Activated naive CD8-positive, alpha-beta T cell treated with anti-CD3 and anti-CD28 coated beads, Interleukin-2, amount 10 ng/mL, durations not matched to agents 7 days and 5 days (primary cell): ENCODE results near the gene HYI. TPM values are rescaled to one million over a fixed set of nuclear protein-coding genes. Genes with fewer than 3 reads are reported as not detected.

ENCODE experiments used
- ATAC-seq: fragments of 150-1000 bp; cut with Tn5 transposase; one replicate; pipeline ENCODE4 v1.10.0; 2021; ENCODE audit warnings: low read depth, moderate library complexity
- POLR2A ChIA-PET: fragments of 350-600 bp; sonication (Branson Sonifier 250); formaldehyde crosslinking; loops from one replicate; lab custom pipeline; 2021; ENCODE audit warnings: antibody characterized with exemption; lab: Charles Lee
- DNase-seq: peaks from one replicate; pipeline ENCODE4 v3.0.0; 2021
- H3K27ac Mint-ChIP-seq: one replicate; pipeline ENCODE4 v1.8.0; 2022; ENCODE audit warnings: mild to moderate bottlenecking, mixed read lengths
- H3K27me3 Mint-ChIP-seq: one replicate; pipeline ENCODE4 v1.8.0; 2022; ENCODE audit warnings: mild to moderate bottlenecking, moderate library complexity, mixed read lengths
- H3K36me3 Mint-ChIP-seq: one replicate; pipeline ENCODE4 v1.8.0; 2021; ENCODE audit warnings: mild to moderate bottlenecking, mixed read lengths
- H3K4me1 Mint-ChIP-seq: one replicate; pipeline ENCODE4 v1.8.0; 2021; ENCODE audit warnings: mixed read lengths
- H3K4me3 Mint-ChIP-seq: one replicate; pipeline ENCODE4 v1.8.0; 2022; ENCODE audit warnings: mild to moderate bottlenecking, moderate library complexity, mixed read lengths
- H3K9me3 Mint-ChIP-seq: one replicate; pipeline ENCODE4 v1.8.0; 2021; ENCODE audit warnings: mixed read lengths
- microRNA-seq: library from miRNA; unstranded; fragments of <30 nt; microRNA quantifications from one replicate; pipeline ENCODE4 v1.2.0, GENCODE V29; 2022
- total RNA-seq, 2 experiments: library from RNA; stranded (reverse); gene quantifications; one replicate each; pipeline ENCODE4 v1.2.3, GENCODE V29; 2021

The HYI gene
- total RNA-seq, 2 experiments from 2014 or later: 18.3 to 21.3 TPM

GRCh38 chr1:43405219-43405875 lies 48.4 kb downstream of the HYI start:
- DNase-seq: no peak
- Mint-ChIP-seq H3K27me3 (no peaks in the 10 kb centered on the region), H3K36me3 (peaks cover 33% of the 10 kb centered on the region), H3K4me1 (peaks cover 2% of the 10 kb centered on the region), H3K9me3 (no peaks in the 10 kb centered on the region), H3K4me3 (no peak overlapping the region), H3K27ac (no peak overlapping the region)
- no peak for ATAC-seq
- POLR2A ChIA-PET: no interaction called here

- POLR2A ChIA-PET: no interaction called here
- Mint-ChIP-seq H3K27me3 (no peaks in the 10 kb centered on the region), H3K4me3 (no peak overlapping the region), H3K4me1 (peaks cover 2% of the 10 kb centered on the region), H3K36me3 (peaks cover 28% of the 10 kb centered on the region), H3K27ac (no peak overlapping the region), H3K9me3 (no peaks in the 10 kb centered on the region)
- ATAC-seq (no peak), DNase-seq (no peak)
Measured at GRCh38 chr1:43404353-43404752, 49.4 kb downstream of the HYI start.

GRCh38 chr1:43402089-43402865 lies 51.5 kb downstream of the HYI start:
- POLR2A ChIA-PET: interaction anchor here (1.2 kb wide), 1 partner anchor 13 kb away, joined by 3 read pairs; no protein-coding TSS in a partner anchor
- Mint-ChIP-seq H3K27me3 (no peaks in the 10 kb centered on the region), H3K36me3 (peaks cover 24% of the 10 kb centered on the region), H3K4me1 (peaks cover 5% of the 10 kb centered on the region), H3K9me3 (no peaks in the 10 kb centered on the region), H3K27ac (no peak overlapping the region), H3K4me3 (no peak overlapping the region)
- ATAC-seq: no peak
- no peak for DNase-seq

Small RNA genes within 50 kb of the gene (microRNA-seq; reads per million reads assigned to microRNA genes)
- gene MIR6735: not detected

Other genes starting within 250 kb of the HYI start
- gene TMEM125, start 183.9 kb downstream of the HYI start, total RNA-seq: not detected
- gene C1orf210, start 168.3 kb downstream of the HYI start, total RNA-seq: not detected
- gene TIE1, start 152.9 kb downstream of the HYI start, total RNA-seq: under 1 TPM; 0.23 to 0.75 TPM
- not detected for gene MPL, start 116.1 kb downstream of the HYI start, total RNA-seq
- 100 to 1,000 TPM; 107 to 123 TPM for gene CDC20, start 95.0 kb downstream of the HYI start, total RNA-seq
- 10 to 100 TPM; 51.3 to 53.7 TPM for gene ELOVL1, start 85.9 kb downstream of the HYI start, total RNA-seq
- gene MED8, start 64.1 kb downstream of the HYI start, total RNA-seq: 10 to 100 TPM; 34.3 to 35.3 TPM
- gene SZT2, start 64.0 kb downstream of the HYI start, total RNA-seq: 10 to 100 TPM; 84.8 to 88.2 TPM
- gene PTPRF, start 77.0 kb upstream of the HYI start, total RNA-seq: 1 to 10 TPM; 1.8 to 2.3 TPM
- 10 to 100 TPM; 40.8 to 43.1 TPM for gene KDM4A, start 196.2 kb upstream of the HYI start, total RNA-seq